GM12873 (cell line): ENCODE measurements around the gene TOR1A.

Experiments used
- TF ChIP-seq, protein P1 (sequence below): IDR thresholded peaks from 2 replicates; pipeline ENCODE4 v1.5.1; 2012; ENCODE audit warnings: low read depth, mild to moderate bottlenecking, moderate library complexity, low read length, control low read depth; ENCODE audit not compliant: insufficient read depth; ENCODE audit errors: missing control alignments

Gene TOR1A

DNA sequence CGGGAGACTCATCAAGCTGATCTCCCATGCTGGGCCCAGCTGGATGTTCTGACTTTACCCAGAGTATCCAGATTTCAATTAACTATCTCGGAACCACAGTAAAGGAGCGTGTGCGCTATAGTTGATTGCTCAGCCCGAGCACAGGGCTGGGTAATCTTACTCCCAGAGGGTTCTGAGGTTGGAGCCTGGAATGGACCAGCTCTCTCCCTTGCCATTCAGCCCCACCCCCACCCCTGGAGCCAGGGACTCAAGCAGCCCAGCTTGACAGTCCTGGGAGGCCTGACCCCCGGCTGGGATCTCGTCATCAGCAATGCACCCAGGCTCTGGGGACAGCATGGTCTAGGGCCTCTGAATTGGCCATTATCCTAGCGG lies 47.4 kb downstream of the TOR1A start:
- TF ChIP-seq, protein P1, sequence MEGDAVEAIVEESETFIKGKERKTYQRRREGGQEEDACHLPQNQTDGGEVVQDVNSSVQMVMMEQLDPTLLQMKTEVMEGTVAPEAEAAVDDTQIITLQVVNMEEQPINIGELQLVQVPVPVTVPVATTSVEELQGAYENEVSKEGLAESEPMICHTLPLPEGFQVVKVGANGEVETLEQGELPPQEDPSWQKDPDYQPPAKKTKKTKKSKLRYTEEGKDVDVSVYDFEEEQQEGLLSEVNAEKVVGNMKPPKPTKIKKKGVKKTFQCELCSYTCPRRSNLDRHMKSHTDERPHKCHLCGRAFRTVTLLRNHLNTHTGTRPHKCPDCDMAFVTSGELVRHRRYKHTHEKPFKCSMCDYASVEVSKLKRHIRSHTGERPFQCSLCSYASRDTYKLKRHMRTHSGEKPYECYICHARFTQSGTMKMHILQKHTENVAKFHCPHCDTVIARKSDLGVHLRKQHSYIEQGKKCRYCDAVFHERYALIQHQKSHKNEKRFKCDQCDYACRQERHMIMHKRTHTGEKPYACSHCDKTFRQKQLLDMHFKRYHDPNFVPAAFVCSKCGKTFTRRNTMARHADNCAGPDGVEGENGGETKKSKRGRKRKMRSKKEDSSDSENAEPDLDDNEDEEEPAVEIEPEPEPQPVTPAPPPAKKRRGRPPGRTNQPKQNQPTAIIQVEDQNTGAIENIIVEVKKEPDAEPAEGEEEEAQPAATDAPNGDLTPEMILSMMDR, result no peak

DNA sequence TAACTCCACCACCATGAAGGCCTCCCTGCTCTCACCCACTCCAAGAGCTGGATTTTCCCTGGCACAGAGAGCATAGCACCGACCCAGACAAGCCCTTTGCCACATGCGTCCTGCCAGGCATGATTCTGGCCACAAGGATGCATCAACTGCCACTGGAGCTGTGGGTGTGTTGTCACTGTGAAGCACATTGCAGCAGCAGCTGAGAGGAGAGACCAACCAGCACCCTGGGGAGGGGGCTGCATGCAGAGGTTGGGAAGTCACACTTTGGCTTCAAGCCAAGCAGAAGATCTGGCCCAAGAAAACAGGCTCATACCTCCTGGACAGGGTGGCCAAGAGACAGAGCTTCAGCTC lies 48.5 kb downstream of the TOR1A start:
- TF ChIP-seq, protein P1, result no peak

DNA sequence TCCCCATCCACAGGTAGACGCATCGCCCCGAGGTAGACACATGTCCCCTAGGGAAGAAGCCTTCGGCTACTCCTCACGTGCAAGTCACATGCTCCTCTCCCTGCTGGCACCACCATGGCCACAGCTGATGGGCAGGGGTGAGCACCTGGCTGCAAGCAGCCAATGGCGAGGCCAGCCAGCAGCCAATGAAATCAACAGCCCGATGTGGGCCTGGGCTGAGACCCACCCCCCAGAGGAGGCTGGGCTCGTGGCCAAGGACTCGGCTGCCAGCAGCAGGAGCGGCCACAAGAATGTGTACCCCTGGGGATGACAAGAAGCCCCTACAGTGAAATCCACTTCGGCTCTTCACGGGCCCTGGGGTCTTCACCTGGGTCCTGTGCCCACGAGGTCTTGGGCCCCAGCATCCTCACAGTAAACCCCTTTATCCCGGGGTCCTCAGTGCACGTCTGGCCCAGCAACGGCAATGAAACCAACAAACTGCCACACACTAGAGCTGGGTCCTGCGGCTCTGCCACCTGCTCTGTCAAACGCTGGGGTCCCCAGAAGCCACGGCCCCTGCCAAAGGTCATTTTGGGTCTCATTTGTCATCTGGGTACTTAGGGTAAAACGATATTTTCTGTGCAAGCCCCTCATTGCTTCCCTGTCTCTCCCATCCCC lies 49.0 kb downstream of the TOR1A start:
- TF ChIP-seq, protein P1, result no peak

DNA sequence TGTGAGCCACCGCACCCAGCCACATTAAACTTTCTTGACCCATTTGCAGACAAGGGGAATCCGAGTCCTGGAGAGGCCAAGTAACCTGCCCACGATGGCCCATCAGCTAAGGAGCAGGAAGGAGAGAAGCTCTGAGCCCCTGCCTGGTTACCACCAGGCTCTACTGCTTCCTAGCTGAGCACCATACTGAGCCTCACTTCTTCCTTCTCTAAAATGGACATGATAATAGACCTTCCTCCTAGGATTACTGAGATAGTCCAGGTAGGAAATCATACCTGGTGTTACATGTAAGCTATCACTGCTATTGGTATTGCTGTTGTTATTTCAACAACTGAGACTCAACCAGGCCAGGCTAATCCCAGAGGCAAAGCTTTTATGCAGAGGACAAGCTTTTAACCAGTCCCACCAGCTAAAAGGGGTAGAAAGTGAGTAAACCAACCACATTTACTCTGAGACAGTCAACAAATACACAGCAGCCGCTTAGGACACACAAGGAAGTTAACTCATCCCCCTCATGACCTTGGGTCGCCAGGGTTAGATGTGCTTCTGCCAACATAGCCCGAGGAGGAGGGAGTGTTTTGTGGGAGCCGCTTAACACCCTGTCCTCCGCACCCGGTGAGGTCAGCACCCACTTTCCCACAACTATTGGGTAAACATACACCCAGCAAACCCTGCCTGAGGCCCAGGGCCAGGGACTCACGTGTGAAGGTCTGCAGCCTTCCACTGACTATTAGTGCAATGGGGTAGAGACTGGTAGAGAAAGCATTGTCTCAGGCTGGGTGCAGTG lies 50.5 kb downstream of the TOR1A start:
- TF ChIP-seq, protein P1, result no peak

DNA sequence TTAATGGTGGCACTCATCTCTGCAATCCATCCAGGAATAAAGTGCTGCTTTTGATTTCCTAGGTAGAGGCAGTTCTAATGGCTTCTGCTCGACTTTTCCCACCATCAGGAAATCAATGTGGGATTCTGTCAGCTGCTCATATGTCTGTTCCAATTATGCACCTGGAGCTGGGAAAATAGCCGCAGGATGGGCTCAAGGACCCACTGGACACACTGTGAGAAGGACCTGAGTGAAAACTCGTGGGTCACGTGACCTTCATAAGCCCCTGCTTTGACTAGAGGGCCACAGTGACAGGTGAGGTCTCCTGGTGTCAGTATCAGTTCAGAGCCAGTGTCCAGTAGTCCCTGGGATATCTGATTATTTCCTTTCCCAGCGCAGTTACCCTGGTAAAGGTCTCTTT lies 53.2 kb downstream of the TOR1A start:
- TF ChIP-seq, protein P1, result no peak

DNA sequence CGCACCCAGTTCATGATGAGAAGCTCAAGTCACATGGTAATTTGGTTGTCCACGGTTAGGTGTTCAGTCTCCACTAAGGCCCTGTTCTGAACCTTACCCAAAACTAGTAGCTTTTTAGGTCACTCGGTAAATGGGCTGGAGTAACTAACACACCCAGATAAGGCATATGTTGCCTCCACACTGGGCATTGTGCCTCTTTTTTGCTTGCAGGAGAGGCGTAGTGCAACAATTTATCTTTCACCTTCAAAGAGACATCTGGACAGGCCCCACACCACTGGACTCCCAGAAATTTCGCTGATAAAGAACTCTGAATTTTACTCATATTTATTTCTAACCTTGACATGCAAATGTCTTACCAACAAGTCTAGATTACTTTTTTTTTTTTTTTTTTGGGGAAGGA lies 54.3 kb downstream of the TOR1A start:
- TF ChIP-seq, protein P1, result no peak

DNA sequence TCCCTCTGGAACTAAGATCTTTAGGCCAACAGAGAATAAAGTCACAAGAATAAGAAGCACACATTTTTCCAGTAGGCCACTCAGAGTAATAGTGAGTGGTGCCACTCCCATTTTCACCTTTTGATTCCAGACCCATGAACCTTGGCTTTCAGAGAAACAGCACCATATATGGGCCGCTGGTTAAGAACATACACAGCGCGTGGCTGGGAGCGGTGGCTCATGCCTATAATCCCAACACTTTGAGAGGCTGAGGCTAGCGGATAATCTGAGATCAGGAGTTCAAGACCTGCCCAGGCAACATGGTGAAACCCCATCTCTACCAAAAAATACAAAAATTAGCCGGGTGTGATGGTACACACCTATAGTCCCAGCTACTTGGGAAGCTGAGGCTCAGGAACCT lies 55.5 kb downstream of the TOR1A start:
- TF ChIP-seq, protein P1, result no peak
